GM23248 (cell line): ENCODE results near the gene TRIM37. TPM values are rescaled to one million over a fixed set of nuclear protein-coding genes. Genes with fewer than 3 reads are reported as not detected.

ENCODE experiments used
- DNase-seq: peaks from one replicate; pipeline ENCODE4 v3.0.0-alpha.2; 2015
- H2AFZ ChIP-seq: fragments of 200-600 bp; sonication (generic); 2 replicates; pipeline ENCODE4 v1.6.1; 2016; ENCODE audit warnings: antibody characterized with exemption
- H3F3A ChIP-seq: fragments of 200-600 bp; sonication (generic); 2 replicates; pipeline ENCODE4 v1.6.1; 2016; ENCODE audit warnings: mild to moderate bottlenecking, antibody characterized with exemption, mixed run types; ENCODE audit not compliant: insufficient read depth
- H3K27ac ChIP-seq: fragments of 200-600 bp; sonication (generic); 2 replicates; pipeline ENCODE4 v1.5.1; 2016; ENCODE audit warnings: mild to moderate bottlenecking
- H3K27me3 ChIP-seq: fragments of 200-600 bp; sonication (generic); replicated peaks from 2 replicates; pipeline ENCODE4 v1.6.1; 2016; ENCODE audit warnings: mild to moderate bottlenecking; ENCODE audit not compliant: insufficient read depth
- H3K36me3 ChIP-seq: fragments of 200-600 bp; sonication (generic); 2 replicates; pipeline ENCODE4 v1.6.1; 2016; ENCODE audit warnings: low read depth, mild to moderate bottlenecking
- H3K4me1 ChIP-seq: fragments of 200-600 bp; sonication (generic); 2 replicates; pipeline ENCODE4 v1.6.1; 2016; ENCODE audit warnings: mild to moderate bottlenecking; ENCODE audit not compliant: insufficient read depth
- H3K4me2 ChIP-seq: fragments of 200-600 bp; sonication (generic); one replicate; pipeline ENCODE4 v1.6.1; 2016; ENCODE audit warnings: mild to moderate bottlenecking; ENCODE audit not compliant: unreplicated experiment
- H3K4me3 ChIP-seq: fragments of 200-600 bp; sonication (generic); 2 replicates; pipeline ENCODE4 v1.5.1; 2016; ENCODE audit warnings: mild to moderate bottlenecking
- H3K79me2 ChIP-seq: fragments of 200-600 bp; sonication (generic); 2 replicates; pipeline ENCODE4 v1.6.1; 2016; ENCODE audit warnings: mild to moderate bottlenecking; ENCODE audit not compliant: insufficient read depth
- H3K9ac ChIP-seq: fragments of 200-600 bp; sonication (generic); 2 replicates; pipeline ENCODE4 v1.6.1; 2016; ENCODE audit warnings: mild to moderate bottlenecking
- H3K9me2 ChIP-seq: fragments of 200-600 bp; sonication (generic); 2 replicates; pipeline ENCODE4 v1.6.1; 2016; ENCODE audit warnings: mixed run types, mild to moderate bottlenecking, moderate library complexity; ENCODE audit not compliant: insufficient read depth
- H3K9me3 ChIP-seq: fragments of 200-600 bp; sonication (generic); one replicate; pipeline ENCODE4 v1.6.1; 2017; ENCODE audit warnings: low read depth
- H4K20me1 ChIP-seq: fragments of 200-600 bp; sonication (generic); 2 replicates; pipeline ENCODE4 v1.6.0; 2016; ENCODE audit not compliant: insufficient read depth
- EZH2 ChIP-seq: fragments of 200-600 bp; sonication (generic); IDR thresholded peaks from 2 replicates; pipeline ENCODE4 v1.6.1; 2018; ENCODE audit warnings: antibody characterized with exemption, mild to moderate bottlenecking; ENCODE audit not compliant: insufficient read depth, poor library complexity, severe bottlenecking
- EZH2phosphoT487 ChIP-seq: fragments of 200-600 bp; sonication (generic); IDR thresholded peaks from 2 replicates; pipeline ENCODE4 v1.6.1; 2018; ENCODE audit warnings: antibody characterized with exemption, moderate library complexity, mild to moderate bottlenecking, low read depth; ENCODE audit not compliant: insufficient read depth
- WGBS, 2 experiments: methylation state at CpG; one replicate each; pipeline ENCODE4 v1.1.6; 2015 to 2017; ENCODE audit warnings: low lambda C conversion rate in 2 of 2, low coverage in 1 of 2; ENCODE audit errors: missing lambda C conversion rate in 2 of 2; 5-methylcytosine and 5-hydroxymethylcytosine counted together
- in situ Hi-C: fragments of 300-500 bp; cut with MboI; formaldehyde crosslinking; loops from 2 replicates; pipeline ENCODE4 v1.15.0; 2020
- polyA plus RNA-seq: library from polyadenylated mRNA; unstranded; fragments of >200 nt; fragmentation: Nextera tagmentation; extraction: Ambion mirVana; gene quantifications from 2 replicates; pipeline ENCODE4 v1.2.1, GENCODE V29; 2016
- total RNA-seq: library from RNA; depleted of rRNA; stranded (reverse); fragments of >200 nt; shearing (Covaris generic); gene quantifications from 2 replicates; pipeline ENCODE4 v1.2.3, GENCODE V29; 2014

TRIM37 gene
- total and polyA plus RNA-seq, 2 experiments from 2014 or later, result 17.1 to 23.7 TPM

DNA sequence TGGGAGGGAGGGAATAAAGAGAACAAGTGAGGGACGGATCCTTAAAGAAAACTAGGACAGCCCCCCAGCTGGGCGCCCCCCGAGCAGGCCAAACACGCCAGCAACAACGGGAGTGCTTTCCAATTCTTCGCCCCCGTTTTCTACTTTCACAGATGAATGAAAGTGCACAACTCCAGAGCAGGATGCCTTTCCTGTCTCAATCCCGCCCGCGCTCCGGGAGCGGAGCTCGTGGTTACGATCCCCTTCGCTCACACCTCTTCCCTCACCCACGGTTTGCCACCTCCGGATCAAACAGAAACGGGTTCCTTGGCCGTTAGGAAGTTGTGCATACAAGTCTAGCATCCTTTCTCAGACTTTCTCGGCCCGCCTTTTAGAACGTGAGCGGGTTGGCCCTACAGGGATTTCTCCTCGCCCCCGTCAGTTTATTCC, 47.6 kb upstream of the TRIM37 start:
- peaks cover 17% of the 10 kb centered on the region; the same call in 1 of the 2 replicates for H3F3A ChIP-seq
- no peaks in the 10 kb centered on the region for H4K20me1 ChIP-seq
- no peaks in the 10 kb centered on the region for H3K27me3 ChIP-seq
- H3K4me2 ChIP-seq, result peak overlapping the region; percentile 74
- peaks cover 84% of the 10 kb centered on the region for H3K79me2 ChIP-seq
- peak overlapping the region; percentile 90 for H2AFZ ChIP-seq
- peak overlapping the region; percentile 89 for H3K9ac ChIP-seq
- no peaks in the 10 kb centered on the region for H3K9me2 ChIP-seq
- DNase-seq, result peak; percentile 80
- peaks cover 31% of the 10 kb centered on the region for H3K4me1 ChIP-seq
- no peaks in the 10 kb centered on the region for H3K9me3 ChIP-seq
- in situ Hi-C loops, result no loop called here
- H3K27ac ChIP-seq, result peak overlapping the region; percentile 85
- H3K4me3 ChIP-seq, result peak overlapping the region; percentile 83
- TF ChIP-seq EZH2, result no peak
- TF ChIP-seq EZH2phosphoT487, result no peak
- no peaks in the 10 kb centered on the region for H3K36me3 ChIP-seq
- WGBS, 2 experiments, result 1 to 2% methylated on average over 24 to 25 of the region's 25 CpGs

DNA sequence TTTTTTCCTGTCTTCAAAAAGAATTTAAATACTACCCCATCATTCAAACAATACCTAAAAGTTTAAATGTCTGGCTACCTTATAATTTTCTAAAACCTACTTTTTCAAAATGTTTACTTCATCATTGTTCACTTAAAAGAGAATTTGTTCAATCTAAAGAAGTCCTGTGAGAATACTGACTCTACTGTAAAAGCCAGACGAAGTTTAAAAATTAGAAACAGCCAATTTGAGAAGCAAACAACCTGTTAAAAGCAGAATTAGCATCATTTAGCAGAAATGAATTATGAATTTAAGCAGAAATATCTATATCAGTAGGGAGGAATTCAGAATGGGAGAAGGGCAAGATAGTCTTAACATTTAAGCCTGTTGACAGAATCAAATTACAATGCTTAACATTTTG, 46.2 kb upstream of the TRIM37 start:
- Histone ChIP-seq H3K9me3 (no peaks in the 10 kb centered on the region), H3F3A (peaks cover 27% of the 10 kb centered on the region), H3K27ac (peak overlapping the region; percentile 85), H3K27me3 (no peaks in the 10 kb centered on the region), H3K79me2 (peaks cover 84% of the 10 kb centered on the region), H3K9ac (peak overlapping the region; percentile 89), H3K4me1 (peaks cover 38% of the 10 kb centered on the region), H3K4me2 (peak overlapping the region; percentile 74), H3K9me2 (no peaks in the 10 kb centered on the region), H3K36me3 (no peaks in the 10 kb centered on the region), H4K20me1 (no peaks in the 10 kb centered on the region), H2AFZ (peak overlapping the region; percentile 90), H3K4me3 (peak overlapping the region; percentile 83)
- DNase-seq, result no peak
- no peak for TF ChIP-seq EZH2
- WGBS, 2 experiments, result 47 to 55% methylated on average over 1 of the region's 1 CpG
- in situ Hi-C loops, result no loop called here

DNA sequence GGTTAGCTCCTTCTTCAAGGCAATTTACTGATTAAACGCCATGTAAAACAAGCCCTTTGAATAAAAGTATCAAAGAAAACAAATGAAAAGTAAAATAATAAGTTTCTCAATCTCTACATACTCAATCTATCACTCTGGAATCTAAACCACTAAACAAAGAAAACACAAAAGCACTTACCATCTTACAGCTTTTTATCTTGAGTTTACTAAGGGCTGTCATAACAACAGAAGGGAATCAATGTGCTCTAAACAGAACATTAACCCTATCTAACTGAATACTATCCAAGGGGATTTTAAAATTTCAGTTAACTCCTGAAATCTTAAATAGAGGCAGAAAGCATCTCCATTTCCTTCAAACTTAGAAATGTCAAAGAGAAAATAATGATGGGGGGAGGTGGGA, 44.9 kb upstream of the TRIM37 start:
- Histone ChIP-seq H3K36me3 (no peaks in the 10 kb centered on the region), H3K27ac (0 out of 2 replicates have a peak overlapping the region, but pooled peaks have one; percentile 85), H3K27me3 (no peaks in the 10 kb centered on the region), H3K9me3 (no peaks in the 10 kb centered on the region), H3K79me2 (peaks cover 84% of the 10 kb centered on the region), H3K4me1 (peaks cover 38% of the 10 kb centered on the region), H3K4me3 (no peak overlapping the region), H2AFZ (peak overlapping the region; percentile 43; the same call in 1 of the 2 replicates), H4K20me1 (no peaks in the 10 kb centered on the region), H3K4me2 (peak overlapping the region; percentile 74), H3K9ac (peak overlapping the region; percentile 89), H3F3A (peaks cover 27% of the 10 kb centered on the region), H3K9me2 (no peaks in the 10 kb centered on the region)
- no peak for DNase-seq
- in situ Hi-C loops, result no loop called here
- TF ChIP-seq EZH2 (no peak), EZH2phosphoT487 (no peak)
- 96 to 100% methylated on average over 1 of the region's 1 CpG for WGBS, 2 experiments

DNA sequence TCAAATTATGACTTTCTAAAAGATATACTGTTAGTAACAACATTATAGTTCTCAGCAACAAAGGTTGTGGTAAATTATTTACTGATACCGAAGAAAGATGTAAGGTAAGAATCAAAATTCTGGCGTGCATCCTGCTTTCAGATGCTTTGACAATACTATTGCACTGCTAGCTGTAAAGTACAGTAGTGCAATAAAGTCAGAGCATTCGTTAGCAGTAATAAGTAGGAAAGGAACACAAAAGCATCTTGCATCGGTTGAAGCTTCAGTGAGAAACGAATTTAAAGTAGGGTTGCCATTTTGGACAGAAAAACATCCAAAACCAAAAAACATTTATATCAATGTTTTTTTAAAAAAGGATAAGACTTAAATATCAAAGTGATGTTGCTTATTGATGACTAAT, 44.3 kb upstream of the TRIM37 start:
- in situ Hi-C loops, result no loop called here
- H3K9me3 ChIP-seq, result no peaks in the 10 kb centered on the region
- TF ChIP-seq EZH2phosphoT487 (no peak), EZH2 (no peak)
- no peak overlapping the region for H3K4me2 ChIP-seq
- DNase-seq, result no peak
- H3K79me2 ChIP-seq, result peaks cover 84% of the 10 kb centered on the region
- no peak overlapping the region for H3K4me3 ChIP-seq
- no peaks in the 10 kb centered on the region for H3K9me2 ChIP-seq
- H2AFZ ChIP-seq, result no peak overlapping the region
- H3K9ac ChIP-seq, result no peak overlapping the region
- H4K20me1 ChIP-seq, result no peaks in the 10 kb centered on the region
- no peaks in the 10 kb centered on the region for H3K27me3 ChIP-seq
- H3K27ac ChIP-seq, result no peak overlapping the region
- WGBS, 2 experiments, result 79 to 84% methylated on average over 5 of the region's 5 CpGs
- H3K36me3 ChIP-seq, result no peaks in the 10 kb centered on the region
- peaks cover 26% of the 10 kb centered on the region for H3F3A ChIP-seq
- peaks cover 38% of the 10 kb centered on the region for H3K4me1 ChIP-seq

DNA sequence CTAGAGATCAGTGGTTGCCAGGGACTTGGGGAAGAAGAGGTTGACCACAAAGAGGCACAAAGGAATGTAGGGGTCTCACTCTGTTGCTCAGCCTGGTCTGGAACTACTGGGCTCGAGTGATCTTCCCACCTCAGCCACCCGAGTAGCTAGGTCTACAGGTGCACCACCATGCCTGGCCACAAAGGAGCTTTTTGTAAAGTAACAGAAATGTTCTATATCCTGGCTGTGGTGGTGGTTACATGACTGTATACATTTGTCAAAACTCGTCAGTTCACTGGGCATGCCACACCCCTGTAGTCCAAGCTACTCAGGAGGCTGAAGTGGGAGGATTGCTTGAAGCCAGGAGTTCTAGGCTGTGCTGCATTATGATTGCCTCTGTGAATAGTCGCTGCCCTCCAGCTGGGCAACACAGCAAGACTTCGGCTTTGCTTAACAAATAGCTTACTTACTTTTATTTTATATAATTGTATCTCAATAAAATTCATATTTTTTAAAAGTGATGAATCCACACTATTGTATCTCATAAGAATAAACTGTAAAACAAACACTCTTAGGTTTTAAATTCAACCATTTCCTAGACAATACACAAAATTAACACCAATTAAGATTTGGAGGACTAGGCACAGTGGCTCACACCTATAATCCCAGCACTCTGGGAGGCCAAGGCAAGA, 43.3 kb upstream of the TRIM37 start:
- H3K27me3 ChIP-seq, result no peaks in the 10 kb centered on the region
- no peak overlapping the region for H3K9ac ChIP-seq
- no peak overlapping the region for H3K27ac ChIP-seq
- H3K4me3 ChIP-seq, result no peak overlapping the region
- no peaks in the 10 kb centered on the region for H3K36me3 ChIP-seq
- peaks cover 23% of the 10 kb centered on the region for H3F3A ChIP-seq
- 91 to 92% methylated on average over 5 of the region's 5 CpGs for WGBS, 2 experiments
- DNase-seq, result no peak
- no peak overlapping the region for H2AFZ ChIP-seq
- H3K79me2 ChIP-seq, result peaks cover 93% of the 10 kb centered on the region
- TF ChIP-seq EZH2phosphoT487 (no peak), EZH2 (no peak)
- H3K9me3 ChIP-seq, result no peaks in the 10 kb centered on the region
- in situ Hi-C loops, result no loop called here
- H3K4me2 ChIP-seq, result no peak overlapping the region
- peaks cover 38% of the 10 kb centered on the region for H3K4me1 ChIP-seq
- no peaks in the 10 kb centered on the region for H3K9me2 ChIP-seq
- H4K20me1 ChIP-seq, result no peaks in the 10 kb centered on the region
